Suprapubic skin (tissue), 4 donors: Measurements from ENCODE around the gene MRAS. TPM values are rescaled to one million over a fixed set of nuclear protein-coding genes. Genes with fewer than 3 reads are reported as not detected.

Experiments
- DNase-seq, 2 donors: peaks; one replicate each; pipeline ENCODE4 v3.0.0-alpha.2; 2019; ENCODE audit warnings: low spot score in 2 of 2
- H3K27ac ChIP-seq: fragments of 200-600 bp; sonication (generic); one replicate; pipeline ENCODE4 v1.5.1; 2019
- H3K27me3 ChIP-seq: fragments of 200-600 bp; sonication (generic); one replicate; pipeline ENCODE4 v1.5.1; 2019
- H3K36me3 ChIP-seq: fragments of 200-600 bp; sonication (generic); one replicate; pipeline ENCODE4 v1.5.1; 2019
- H3K4me1 ChIP-seq: fragments of 200-600 bp; sonication (generic); one replicate; pipeline ENCODE4 v1.5.1; 2019
- H3K4me3 ChIP-seq: fragments of 200-600 bp; sonication (generic); one replicate; pipeline ENCODE4 v1.5.1; 2019; ENCODE audit warnings: mild to moderate bottlenecking
- H3K9me3 ChIP-seq: fragments of 200-600 bp; sonication (generic); one replicate; pipeline ENCODE4 v1.5.1; 2019
- EP300 ChIP-seq: sonication (generic); formaldehyde crosslinking; IDR thresholded peaks from one replicate; pipeline ENCODE4 v1.6.1; 2017; ENCODE audit warnings: antibody characterized with exemption
- POLR2A ChIP-seq, 2 donors: fragments of 450-650 bp; IDR thresholded peaks; one replicate each; pipeline ENCODE4 v1.6.1; 2017; ENCODE audit warnings: antibody characterized with exemption in 2 of 2, mild to moderate bottlenecking in 2 of 2, moderate library complexity in 2 of 2
- POLR2AphosphoS5 ChIP-seq, 3 donors: sonication (generic); formaldehyde crosslinking; IDR thresholded peaks; one replicate each; pipeline ENCODE4 v1.6.1; 2017; ENCODE audit warnings: antibody characterized with exemption in 3 of 3
- WGBS: methylation state at CpG from one replicate; pipeline ENCODE4 v1.1.5; 2018; 5-methylcytosine and 5-hydroxymethylcytosine counted together
- total RNA-seq, 4 donors: library from RNA; depleted of rRNA; stranded (reverse); fragments of >200 nt; gene quantifications; one replicate each; pipeline ENCODE4 v1.1.0, GENCODE V29; 2016
- TF ChIP-seq, protein P1 (sequence below), 2 donors: fragments of 200-600 bp in 1 of 2; fragments of 450-650 bp in 1 of 2; sonication (generic) in 1 of 2; IDR thresholded peaks; one replicate each; pipeline ENCODE4 v1.5.1; 2016 to 2019; ENCODE audit warnings: antibody characterized with exemption in 2 of 2, mild to moderate bottlenecking in 1 of 2, moderate library complexity in 1 of 2

Gene MRAS
- total RNA-seq, 4 donors from 2014 or later: 10.1 to 39.8 (median 20.1) TPM

DNA sequence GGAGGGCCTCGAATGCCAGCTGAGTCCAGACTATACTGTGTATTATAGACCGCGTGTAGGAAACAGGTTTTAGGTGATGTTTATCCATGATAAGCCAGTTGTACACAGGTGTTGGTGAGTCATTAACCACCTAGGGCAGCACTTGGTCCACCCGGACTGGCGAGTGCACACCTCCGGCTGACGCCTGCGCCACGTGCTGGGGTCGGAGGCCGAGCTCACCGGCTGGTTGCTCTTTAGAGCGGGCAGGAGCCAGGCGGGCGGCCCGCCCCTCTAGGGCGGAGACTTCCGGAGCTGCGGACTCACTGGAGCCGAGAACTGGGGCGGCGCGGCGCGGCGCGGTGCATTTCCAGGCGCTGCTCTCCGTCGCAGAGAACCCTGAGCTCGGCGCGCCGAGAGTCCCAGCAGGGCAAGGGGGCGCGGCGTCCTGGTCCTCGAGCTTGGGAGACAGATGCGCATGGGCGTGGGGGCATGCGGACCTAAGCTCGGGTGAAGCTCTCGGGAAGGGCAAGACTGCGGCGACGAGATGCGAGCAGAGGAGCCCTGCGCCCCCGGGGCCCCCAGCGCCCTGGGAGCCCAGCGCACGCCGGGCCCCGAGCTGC is 86.0 kb downstream of the MRAS start, which contains the start of gene ESYT3:
ESYT3 (plus strand) TSS at position 341 of the 599 bp plus-strand sequence; CDS start at position 524, 183 bp downstream.
- H3K4me1 ChIP-seq: peaks cover 28% of the 10 kb centered on the region
- H3K4me3 ChIP-seq: peak within 1 kb of the TSS; percentile 65
- peak within 1 kb of the TSS; percentile 42 for H3K27ac ChIP-seq
- TF ChIP-seq, protein P1, sequence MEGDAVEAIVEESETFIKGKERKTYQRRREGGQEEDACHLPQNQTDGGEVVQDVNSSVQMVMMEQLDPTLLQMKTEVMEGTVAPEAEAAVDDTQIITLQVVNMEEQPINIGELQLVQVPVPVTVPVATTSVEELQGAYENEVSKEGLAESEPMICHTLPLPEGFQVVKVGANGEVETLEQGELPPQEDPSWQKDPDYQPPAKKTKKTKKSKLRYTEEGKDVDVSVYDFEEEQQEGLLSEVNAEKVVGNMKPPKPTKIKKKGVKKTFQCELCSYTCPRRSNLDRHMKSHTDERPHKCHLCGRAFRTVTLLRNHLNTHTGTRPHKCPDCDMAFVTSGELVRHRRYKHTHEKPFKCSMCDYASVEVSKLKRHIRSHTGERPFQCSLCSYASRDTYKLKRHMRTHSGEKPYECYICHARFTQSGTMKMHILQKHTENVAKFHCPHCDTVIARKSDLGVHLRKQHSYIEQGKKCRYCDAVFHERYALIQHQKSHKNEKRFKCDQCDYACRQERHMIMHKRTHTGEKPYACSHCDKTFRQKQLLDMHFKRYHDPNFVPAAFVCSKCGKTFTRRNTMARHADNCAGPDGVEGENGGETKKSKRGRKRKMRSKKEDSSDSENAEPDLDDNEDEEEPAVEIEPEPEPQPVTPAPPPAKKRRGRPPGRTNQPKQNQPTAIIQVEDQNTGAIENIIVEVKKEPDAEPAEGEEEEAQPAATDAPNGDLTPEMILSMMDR (IDR thresholded peaks at IDR 0.05): no peak
- TF ChIP-seq POLR2AphosphoS5 (IDR thresholded peaks at IDR 0.05) (no peak), POLR2A (IDR thresholded peaks at IDR 0.05) (no peak), EP300 (no peak)
- H3K27me3 ChIP-seq: peaks cover 9% of the 10 kb centered on the region
- DNase-seq: peak; percentile 76 to 84
- H3K36me3 ChIP-seq: no peaks in the 10 kb centered on the region
- H3K9me3 ChIP-seq: no peaks in the 10 kb centered on the region
- 18% methylated on average over 4 of the region's 54 CpGs for WGBS

DNA sequence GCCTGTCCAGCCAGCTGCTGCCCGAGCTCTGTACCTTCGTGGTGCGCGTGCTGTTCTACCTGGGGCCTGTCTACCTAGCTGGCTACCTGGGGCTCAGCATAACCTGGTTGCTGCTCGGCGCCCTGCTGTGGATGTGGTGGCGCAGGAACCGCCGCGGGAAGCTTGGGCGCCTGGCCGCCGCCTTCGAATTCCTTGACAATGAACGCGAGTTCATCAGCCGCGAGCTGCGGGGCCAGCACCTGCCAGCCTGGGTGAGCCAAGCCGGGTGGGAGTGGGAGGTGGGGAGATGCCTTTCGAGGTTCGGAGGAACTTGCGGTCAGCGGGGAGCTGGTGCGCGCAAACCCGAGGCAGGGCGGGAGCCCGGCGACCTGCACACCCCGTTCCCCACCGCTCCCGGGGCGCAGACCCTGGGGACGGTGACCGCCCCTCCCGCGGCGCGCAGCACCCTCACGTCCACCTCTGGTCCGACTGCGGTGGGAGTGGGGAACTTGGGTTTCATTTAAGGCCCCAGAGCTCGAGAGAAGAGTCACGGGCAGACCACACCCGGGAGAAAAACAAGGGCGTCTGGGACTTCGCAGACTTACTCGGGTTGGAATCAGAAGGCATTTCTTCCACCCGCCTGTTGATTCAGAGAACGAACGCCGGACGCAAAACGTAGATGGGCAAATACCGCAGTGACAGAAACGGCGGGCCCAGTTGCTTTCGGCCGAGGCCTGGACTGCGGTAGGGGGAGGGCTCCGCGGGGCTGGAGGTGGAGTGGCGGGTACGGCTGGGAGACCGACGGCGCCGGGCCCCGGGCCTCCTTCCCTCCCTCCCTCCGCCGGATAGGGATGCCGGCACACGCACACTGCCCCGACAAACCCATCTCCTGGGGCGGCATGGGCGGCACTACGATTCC is 86.7 kb downstream of the MRAS start:
- DNase-seq: peak in 1 of 2 donors; percentile 63
- Histone ChIP-seq H3K27ac (peak overlapping the region; percentile 42), H3K9me3 (no peaks in the 10 kb centered on the region), H3K4me1 (peaks cover 28% of the 10 kb centered on the region), H3K36me3 (no peaks in the 10 kb centered on the region), H3K27me3 (peaks cover 9% of the 10 kb centered on the region), H3K4me3 (peak overlapping the region; percentile 65)
- 3% methylated on average over 31 of the region's 78 CpGs for WGBS
- TF ChIP-seq, protein P1 (IDR thresholded peaks at IDR 0.05): no peak
- TF ChIP-seq EP300 (no peak), POLR2AphosphoS5 (IDR thresholded peaks at IDR 0.05) (no peak), POLR2A (IDR thresholded peaks at IDR 0.05) (no peak)

DNA sequence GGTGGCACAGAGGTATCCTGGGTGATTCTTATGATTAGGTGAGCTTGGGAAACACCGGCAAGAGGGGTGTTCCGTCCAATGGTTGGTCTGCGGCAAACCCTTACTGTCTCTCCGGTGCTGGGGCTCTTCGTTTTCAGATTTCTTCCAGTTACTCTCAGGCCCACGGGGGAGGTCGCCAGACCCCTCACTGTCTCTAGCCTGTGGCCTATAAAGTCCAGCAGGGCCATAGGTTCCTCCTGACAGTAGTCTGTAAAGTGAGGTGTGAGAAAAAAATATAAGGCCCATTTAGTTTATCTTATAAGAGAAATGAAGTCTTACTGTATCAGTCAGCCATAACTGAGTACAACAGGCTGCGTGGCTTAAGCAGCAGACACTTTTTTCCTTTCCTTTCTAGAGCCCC is 87.5 kb downstream of the MRAS start:
- DNase-seq: no peak
- no peak overlapping the region for H3K27ac ChIP-seq
- no peaks in the 10 kb centered on the region for H3K36me3 ChIP-seq
- TF ChIP-seq, protein P1 (IDR thresholded peaks at IDR 0.05): no peak
- no peak for TF ChIP-seq POLR2A (IDR thresholded peaks at IDR 0.05)
- no peak for TF ChIP-seq POLR2AphosphoS5 (IDR thresholded peaks at IDR 0.05)
- no peak for TF ChIP-seq EP300
- H3K27me3 ChIP-seq: peaks cover 9% of the 10 kb centered on the region
- H3K4me1 ChIP-seq: peaks cover 28% of the 10 kb centered on the region
- H3K9me3 ChIP-seq: no peaks in the 10 kb centered on the region
- peak overlapping the region; percentile 65 for H3K4me3 ChIP-seq
- 73% methylated on average over 8 of the region's 8 CpGs for WGBS

DNA sequence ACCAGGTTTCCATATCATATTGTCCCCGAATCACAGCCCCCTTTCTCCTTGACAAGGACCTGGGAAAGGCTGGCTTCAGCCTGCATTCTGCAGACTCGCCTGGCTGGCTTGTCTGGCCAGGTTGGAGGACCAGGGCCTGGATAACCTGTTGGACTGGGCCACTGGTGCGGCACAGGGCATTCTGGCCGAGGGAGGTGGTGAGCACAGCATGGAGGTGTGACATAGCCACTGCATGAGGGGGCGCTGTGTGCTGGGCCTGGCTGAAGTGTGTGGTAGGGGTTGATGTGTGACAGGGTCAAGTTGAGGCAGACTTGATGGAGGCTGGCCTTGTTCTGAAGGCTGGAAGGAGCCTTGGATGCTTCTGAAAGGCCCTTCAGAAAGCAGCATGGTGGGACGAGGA is 88.9 kb downstream of the MRAS start:
- WGBS: 93% methylated on average over 6 of the region's 6 CpGs
- Histone ChIP-seq H3K27ac (no peak overlapping the region), H3K27me3 (peaks cover 9% of the 10 kb centered on the region), H3K36me3 (no peaks in the 10 kb centered on the region), H3K4me3 (no peak overlapping the region), H3K9me3 (no peaks in the 10 kb centered on the region), H3K4me1 (peaks cover 28% of the 10 kb centered on the region)
- DNase-seq: peak in 1 of 2 donors; percentile 45
- TF ChIP-seq POLR2A (IDR thresholded peaks at IDR 0.05) (no peak), EP300 (no peak)

DNA sequence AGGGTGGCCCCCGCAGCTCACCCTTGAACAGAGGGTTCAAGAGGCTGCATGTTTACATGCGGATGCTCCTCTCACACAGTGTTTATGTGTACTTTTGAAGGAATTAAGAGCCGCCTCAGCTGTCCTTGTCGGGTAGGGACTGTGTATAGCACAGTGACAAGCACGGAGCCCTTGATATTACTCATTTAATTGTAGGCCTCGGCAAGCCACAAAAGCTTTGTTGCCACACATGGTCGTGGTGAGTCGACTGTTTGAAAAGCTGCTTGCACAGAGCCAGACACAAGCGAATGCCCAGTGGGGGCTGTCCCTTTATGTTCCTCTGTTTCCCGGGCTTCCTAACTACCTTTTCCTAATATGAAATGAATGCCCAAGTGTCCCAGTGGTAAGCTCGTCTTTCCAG is 90.5 kb downstream of the MRAS start:
- H3K4me1 ChIP-seq: peaks cover 20% of the 10 kb centered on the region
- no peak overlapping the region for H3K4me3 ChIP-seq
- no peaks in the 10 kb centered on the region for H3K9me3 ChIP-seq
- 80% methylated on average over 9 of the region's 11 CpGs for WGBS
- no peaks in the 10 kb centered on the region for H3K36me3 ChIP-seq
- peaks cover 5% of the 10 kb centered on the region for H3K27me3 ChIP-seq
- H3K27ac ChIP-seq: no peak overlapping the region
- peak in 1 of 2 donors; percentile 16 for DNase-seq
- TF ChIP-seq POLR2A (IDR thresholded peaks at IDR 0.05) (no peak), EP300 (no peak), POLR2AphosphoS5 (IDR thresholded peaks at IDR 0.05) (no peak)
- TF ChIP-seq, protein P1 (IDR thresholded peaks at IDR 0.05): no peak
